HFFc6 (cell line): ENCODE data around the gene XRN2. TPM values are rescaled to one million over a fixed set of nuclear protein-coding genes. Genes with fewer than 3 reads are reported as not detected.

Source experiments
- DNase-seq: peaks from one replicate; pipeline ENCODE4 v3.0.0-alpha.2; 2018
- H3K27ac Mint-ChIP-seq: 2 replicates; pipeline ENCODE4 v1.8.0; 2020; ENCODE audit warnings: mild to moderate bottlenecking, mixed read lengths
- H3K27me3 Mint-ChIP-seq: 2 replicates; pipeline ENCODE4 v1.8.0; 2021; ENCODE audit warnings: mild to moderate bottlenecking, moderate library complexity, mixed read lengths; ENCODE audit not compliant: insufficient read depth
- H3K36me3 Mint-ChIP-seq: 2 replicates; pipeline ENCODE4 v1.8.0; 2021; ENCODE audit warnings: low read depth, mixed read lengths
- H3K4me1 Mint-ChIP-seq: 2 replicates; pipeline ENCODE4 v1.8.0; 2020; ENCODE audit warnings: low read depth, mixed read lengths
- H3K4me3 Mint-ChIP-seq: 2 replicates; pipeline ENCODE4 v1.8.0; 2020; ENCODE audit warnings: mild to moderate bottlenecking, moderate library complexity, mixed read lengths
- H3K9me3 Mint-ChIP-seq: 2 replicates; pipeline ENCODE4 v1.8.0; 2020; ENCODE audit warnings: mild to moderate bottlenecking, mixed read lengths
- total RNA-seq, 6 experiments: library from RNA; stranded (reverse); fragmentation: NEBNext Ultra II Directional; extraction: Animal tissue kit (Norgen Biotek cat#: 25700); gene quantifications; 2 replicates in 1 of 6; 3 replicates in 5 of 6; pipeline ENCODE4 v1.2.3, GENCODE V29; 2021
- TF ChIP-seq, protein P1 (sequence below): fragments of 200-600 bp; sonication (generic); IDR thresholded peaks from 2 replicates; pipeline ENCODE4 v1.5.0; 2021; ENCODE audit warnings: antibody characterized with exemption, mild to moderate bottlenecking

The XRN2 gene
- total RNA-seq, 6 experiments from 2014 or later: 53.3 to 66.1 (median 60.3) TPM

DNA sequence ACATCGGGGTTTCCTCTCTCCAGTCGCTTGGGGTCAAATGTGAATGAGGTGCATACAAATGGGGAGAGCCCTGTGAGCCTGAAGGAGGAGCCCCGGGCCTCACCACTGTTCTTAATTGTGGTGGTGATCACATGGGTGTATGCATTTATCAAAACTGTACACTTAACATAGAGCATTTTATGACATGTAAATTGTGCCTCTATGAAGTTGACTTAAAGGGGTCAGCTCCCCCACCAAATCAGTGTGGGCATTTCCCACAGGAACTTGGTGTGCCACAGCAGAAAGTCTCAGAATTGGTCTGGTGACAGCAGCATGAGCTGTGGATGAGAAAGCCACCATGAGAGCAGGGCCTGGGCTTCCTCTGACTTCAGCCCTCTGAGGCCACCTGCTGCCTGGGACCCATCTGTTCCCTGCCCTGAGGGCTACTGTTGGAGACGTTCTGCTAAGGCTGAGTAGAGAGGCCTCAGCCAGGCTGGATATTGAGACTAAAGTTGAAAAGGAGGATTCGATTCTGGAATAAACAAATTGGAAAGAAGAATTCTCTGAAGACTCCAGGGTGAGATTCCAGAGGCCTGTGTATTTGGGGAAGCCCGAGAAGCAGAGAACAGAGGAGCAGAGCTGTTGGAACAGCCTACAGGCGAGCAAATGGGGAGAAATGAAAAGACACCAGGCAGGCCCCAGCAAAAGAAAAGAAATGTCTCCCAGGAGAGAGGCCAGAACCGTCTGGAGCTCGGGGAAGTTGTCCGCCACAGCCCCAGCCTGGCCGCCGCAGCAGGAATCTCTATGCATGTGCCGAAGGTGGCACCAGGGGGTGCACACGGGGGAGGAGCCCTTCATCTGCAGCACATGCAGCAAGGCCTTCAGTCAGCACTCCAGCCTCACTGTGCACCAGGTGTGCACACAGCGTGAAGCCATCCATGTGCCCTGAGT, 37.6 kb upstream of the XRN2 start:
- TF ChIP-seq, protein P1, sequence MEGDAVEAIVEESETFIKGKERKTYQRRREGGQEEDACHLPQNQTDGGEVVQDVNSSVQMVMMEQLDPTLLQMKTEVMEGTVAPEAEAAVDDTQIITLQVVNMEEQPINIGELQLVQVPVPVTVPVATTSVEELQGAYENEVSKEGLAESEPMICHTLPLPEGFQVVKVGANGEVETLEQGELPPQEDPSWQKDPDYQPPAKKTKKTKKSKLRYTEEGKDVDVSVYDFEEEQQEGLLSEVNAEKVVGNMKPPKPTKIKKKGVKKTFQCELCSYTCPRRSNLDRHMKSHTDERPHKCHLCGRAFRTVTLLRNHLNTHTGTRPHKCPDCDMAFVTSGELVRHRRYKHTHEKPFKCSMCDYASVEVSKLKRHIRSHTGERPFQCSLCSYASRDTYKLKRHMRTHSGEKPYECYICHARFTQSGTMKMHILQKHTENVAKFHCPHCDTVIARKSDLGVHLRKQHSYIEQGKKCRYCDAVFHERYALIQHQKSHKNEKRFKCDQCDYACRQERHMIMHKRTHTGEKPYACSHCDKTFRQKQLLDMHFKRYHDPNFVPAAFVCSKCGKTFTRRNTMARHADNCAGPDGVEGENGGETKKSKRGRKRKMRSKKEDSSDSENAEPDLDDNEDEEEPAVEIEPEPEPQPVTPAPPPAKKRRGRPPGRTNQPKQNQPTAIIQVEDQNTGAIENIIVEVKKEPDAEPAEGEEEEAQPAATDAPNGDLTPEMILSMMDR: no peak

DNA sequence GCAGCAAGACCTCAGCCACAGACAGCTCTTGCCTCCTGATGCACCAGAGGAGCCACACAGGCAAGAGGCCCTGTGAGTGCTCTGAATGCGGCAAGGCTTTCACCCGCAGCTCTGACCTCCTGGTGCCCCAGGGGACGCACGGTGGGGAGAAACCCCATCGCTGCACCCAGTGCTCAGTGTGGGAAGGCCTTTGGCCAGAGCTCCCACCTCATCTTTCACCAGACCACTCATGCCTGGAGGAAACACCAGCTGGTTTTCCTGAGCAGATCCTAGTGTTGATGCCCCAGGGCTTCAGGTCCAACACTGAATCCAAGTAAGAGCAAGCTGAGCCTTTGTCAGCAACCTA, 37.0 kb upstream of the XRN2 start:
- Mint-ChIP-seq H3K27me3 (peaks cover 26% of the 10 kb centered on the region), H3K9me3 (no peaks in the 10 kb centered on the region), H3K36me3 (no peaks in the 10 kb centered on the region), H3K27ac (no peak overlapping the region), H3K4me3 (no peak overlapping the region), H3K4me1 (no peaks in the 10 kb centered on the region)
- TF ChIP-seq, protein P1: no peak
- no peak for DNase-seq

More for the DNA sequence above, 37.6 kb upstream of the XRN2 start:
- DNase-seq: no peak
- Mint-ChIP-seq H3K36me3 (no peaks in the 10 kb centered on the region), H3K4me1 (no peaks in the 10 kb centered on the region), H3K27ac (no peak overlapping the region), H3K9me3 (no peaks in the 10 kb centered on the region), H3K27me3 (peaks cover 26% of the 10 kb centered on the region), H3K4me3 (no peak overlapping the region)

DNA sequence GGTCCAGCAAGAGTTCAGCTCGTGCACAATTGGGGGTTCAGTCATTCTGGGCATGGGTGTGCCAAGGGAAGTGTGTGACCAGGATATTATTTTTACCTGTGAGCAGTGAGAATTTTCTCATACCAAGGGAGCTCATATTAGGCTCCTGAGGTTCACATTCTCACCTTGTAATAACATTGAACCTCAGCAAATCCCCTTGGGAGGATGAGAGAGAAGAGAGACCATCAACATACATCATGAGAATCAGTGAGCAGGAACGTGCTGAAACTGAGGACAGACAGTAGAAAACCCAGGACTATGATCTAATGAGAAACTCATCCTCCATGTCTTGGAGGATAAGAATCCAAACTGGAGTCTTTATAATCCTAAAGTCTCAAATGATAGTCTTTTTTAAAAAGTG, 33.4 kb upstream of the XRN2 start:
- H3K4me3 Mint-ChIP-seq: no peak overlapping the region
- no peaks in the 10 kb centered on the region for H3K4me1 Mint-ChIP-seq
- H3K9me3 Mint-ChIP-seq: no peaks in the 10 kb centered on the region
- H3K27ac Mint-ChIP-seq: no peak overlapping the region
- peaks cover 20% of the 10 kb centered on the region for H3K27me3 Mint-ChIP-seq
- no peaks in the 10 kb centered on the region for H3K36me3 Mint-ChIP-seq
- no peak for DNase-seq
- TF ChIP-seq, protein P1: no peak

DNA sequence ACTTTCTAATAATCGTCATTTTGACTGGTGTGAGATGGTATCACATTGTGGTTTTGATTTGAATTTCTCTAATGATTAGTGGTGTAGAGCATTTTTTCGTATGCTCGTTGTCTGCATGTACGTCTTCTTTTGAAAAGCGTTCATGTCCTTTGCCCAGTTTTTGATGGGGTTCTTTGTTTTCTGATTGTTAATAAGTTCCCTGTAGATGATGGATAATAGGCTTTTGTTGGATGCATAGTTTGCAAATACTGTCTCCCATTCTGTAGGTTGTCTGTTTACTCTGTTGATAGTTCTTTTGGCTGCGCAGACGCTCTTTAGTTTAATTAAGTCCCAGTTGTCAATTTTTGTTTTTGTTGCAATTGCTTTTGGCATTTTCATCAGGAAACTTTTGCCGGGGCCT, 32.3 kb upstream of the XRN2 start:
- TF ChIP-seq, protein P1: no peak
- H3K27ac Mint-ChIP-seq: no peak overlapping the region
- H3K36me3 Mint-ChIP-seq: no peaks in the 10 kb centered on the region
- no peak overlapping the region for H3K4me3 Mint-ChIP-seq
- no peak for DNase-seq
- H3K4me1 Mint-ChIP-seq: no peaks in the 10 kb centered on the region
- peaks cover 11% of the 10 kb centered on the region for H3K27me3 Mint-ChIP-seq
- H3K9me3 Mint-ChIP-seq: no peaks in the 10 kb centered on the region

DNA sequence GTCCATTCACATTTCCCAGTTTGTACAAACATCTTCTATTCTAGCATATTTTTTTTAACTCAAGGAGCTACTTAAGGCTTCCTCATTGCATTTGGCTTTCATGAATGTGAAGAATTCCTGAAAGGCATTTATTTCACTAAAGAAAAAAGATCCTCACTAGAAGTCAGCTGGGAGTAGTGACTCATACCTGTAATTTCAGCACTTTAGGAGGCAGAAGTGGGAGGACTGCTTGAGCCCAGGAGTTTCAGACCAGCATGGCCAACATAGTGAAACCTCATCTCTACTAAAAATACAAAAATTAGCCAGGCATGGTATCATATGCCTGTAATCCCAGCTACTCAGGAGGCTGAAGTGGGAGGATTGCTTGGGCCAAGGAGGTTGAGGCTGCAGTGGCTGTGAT, 30.9 kb upstream of the XRN2 start:
- H3K27me3 Mint-ChIP-seq: peaks cover 11% of the 10 kb centered on the region
- no peaks in the 10 kb centered on the region for H3K36me3 Mint-ChIP-seq
- no peak overlapping the region for H3K27ac Mint-ChIP-seq
- H3K9me3 Mint-ChIP-seq: no peaks in the 10 kb centered on the region
- H3K4me1 Mint-ChIP-seq: no peaks in the 10 kb centered on the region
- TF ChIP-seq, protein P1: no peak
- no peak overlapping the region for H3K4me3 Mint-ChIP-seq
- DNase-seq: peak; percentile 41
